HCT116 (cell line): ENCODE results near the gene ORC2.

ENCODE experiments used
- EZH2 ChIP-seq: fragments of 200-600 bp; sonication (generic); IDR thresholded peaks from 2 replicates; pipeline ENCODE4 v1.6.1; 2017; ENCODE audit warnings: antibody characterized with exemption, mixed run types
- JUND ChIP-seq: IDR thresholded peaks from 2 replicates; pipeline ENCODE4 v1.6.1; 2012
- MAX ChIP-seq: IDR thresholded peaks from 2 replicates; pipeline ENCODE4 v1.6.1; 2012
- TF ChIP-seq, protein P1 (sequence below), 3 experiments: fragments of 200-600 bp in 1 of 3; sonication (generic) in 1 of 3; IDR thresholded peaks in 2 of 3; conservative IDR thresholded peaks in 1 of 3; 2 replicates each; pipeline ENCODE4 v1.5.1; 2012 to 2017; ENCODE audit warnings: low read depth in 2 of 3, low read length in 2 of 3, antibody characterized with exemption in 1 of 3, borderline replicate concordance in 1 of 3, control low read depth in 1 of 3, mild to moderate bottlenecking in 1 of 3, mixed read lengths in 1 of 3, mixed run types in 1 of 3, moderate library complexity in 1 of 3; ENCODE audit not compliant: insufficient read depth in 1 of 3

- TF ChIP-seq MAX (no peak), JUND (no peak), EZH2 (no peak)
- TF ChIP-seq, protein P1, sequence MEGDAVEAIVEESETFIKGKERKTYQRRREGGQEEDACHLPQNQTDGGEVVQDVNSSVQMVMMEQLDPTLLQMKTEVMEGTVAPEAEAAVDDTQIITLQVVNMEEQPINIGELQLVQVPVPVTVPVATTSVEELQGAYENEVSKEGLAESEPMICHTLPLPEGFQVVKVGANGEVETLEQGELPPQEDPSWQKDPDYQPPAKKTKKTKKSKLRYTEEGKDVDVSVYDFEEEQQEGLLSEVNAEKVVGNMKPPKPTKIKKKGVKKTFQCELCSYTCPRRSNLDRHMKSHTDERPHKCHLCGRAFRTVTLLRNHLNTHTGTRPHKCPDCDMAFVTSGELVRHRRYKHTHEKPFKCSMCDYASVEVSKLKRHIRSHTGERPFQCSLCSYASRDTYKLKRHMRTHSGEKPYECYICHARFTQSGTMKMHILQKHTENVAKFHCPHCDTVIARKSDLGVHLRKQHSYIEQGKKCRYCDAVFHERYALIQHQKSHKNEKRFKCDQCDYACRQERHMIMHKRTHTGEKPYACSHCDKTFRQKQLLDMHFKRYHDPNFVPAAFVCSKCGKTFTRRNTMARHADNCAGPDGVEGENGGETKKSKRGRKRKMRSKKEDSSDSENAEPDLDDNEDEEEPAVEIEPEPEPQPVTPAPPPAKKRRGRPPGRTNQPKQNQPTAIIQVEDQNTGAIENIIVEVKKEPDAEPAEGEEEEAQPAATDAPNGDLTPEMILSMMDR (IDR thresholded peaks at IDR 0.05 in 2 of 3, conservative IDR thresholded peaks at IDR 0.05 in 1 of 3; ENCODE audit: borderline replicate concordance in 1 of 3, insufficient read depth in 1 of 3, low read depth in 2 of 3, low read length in 2 of 3): no peak
These were observed 29.6 kb upstream of the ORC2 start for GRCh38 chr2:200993097-200993496.
